Panc1 (cell line): ENCODE results near the gene SMPX. TPM values are rescaled to one million over a fixed set of nuclear protein-coding genes. Genes with fewer than 3 reads are reported as not detected.

Experiments
- ATAC-seq: fragments of 200-7000 bp; cut with Tn5 transposase; 2 replicates; pipeline ENCODE4 v1.9.1; 2020; ENCODE audit warnings: mild to moderate bottlenecking, moderate library complexity
- BruUV-seq: library from RNA; stranded (reverse); fragments of 400-500 nt; replicated peaks from 2 replicates; lab custom pipeline; 2021; lab: Mats Ljungman, UMichigan
- CTCF ChIA-PET: fragments of 300-600 bp; sonication (Branson Sonifier 250); formaldehyde crosslinking; loops from one replicate; lab custom pipeline; 2022; ENCODE audit warnings: antibody characterized with exemption; lab: Charles Lee
- POLR2A ChIA-PET: fragments of 300-600 bp; sonication (Branson Sonifier 250); formaldehyde crosslinking; loops from one replicate; lab custom pipeline; 2022; ENCODE audit warnings: antibody characterized with exemption; lab: Charles Lee
- DNase-seq: peaks from one replicate; pipeline ENCODE4 v3.0.0-alpha.2; 2010; ENCODE audit warnings: low read depth, low spot score
- H3K27ac ChIP-seq: 2 replicates; pipeline ENCODE4 v1.5.1; 2011; ENCODE audit warnings: mild to moderate bottlenecking, low read length, inconsistent platforms
- H3K27me3 ChIP-seq: fragments of 200-500 bp; sonication (Bioruptor generic); 2 replicates; pipeline ENCODE4 v1.6.0; 2014; ENCODE audit warnings: low read length, inconsistent platforms; ENCODE audit not compliant: control insufficient read depth, insufficient read depth
- H3K36me3 ChIP-seq: fragments of 200-500 bp; sonication (Bioruptor generic); 2 replicates; pipeline ENCODE4 v1.5.1; 2014; ENCODE audit warnings: inconsistent platforms, mild to moderate bottlenecking, low read length, moderate library complexity; ENCODE audit not compliant: control insufficient read depth, insufficient read depth
- H3K4me1 ChIP-seq: 2 replicates; pipeline ENCODE4 v1.5.1; 2011; ENCODE audit warnings: inconsistent platforms, mild to moderate bottlenecking, low read length, moderate library complexity; ENCODE audit not compliant: control insufficient read depth, insufficient read depth
- H3K4me3 ChIP-seq, 2 experiments: 2 replicates each; pipeline ENCODE4 v1.5.1; 2011 to 2012; ENCODE audit warnings: low read depth in 2 of 2, low read length in 2 of 2, mild to moderate bottlenecking in 2 of 2, inconsistent platforms in 1 of 2, moderate library complexity in 1 of 2
- H3K9me3 ChIP-seq: fragments of 200-500 bp; sonication (Bioruptor generic); 2 replicates; pipeline ENCODE4 v1.5.1; 2014; ENCODE audit warnings: low read depth, mild to moderate bottlenecking, inconsistent platforms, low read length, moderate library complexity; ENCODE audit not compliant: control insufficient read depth, insufficient read depth
- POLR2AphosphoS5 ChIP-seq: IDR thresholded peaks from 2 replicates; pipeline ENCODE4 v1.6.1; 2012; ENCODE audit warnings: mild to moderate bottlenecking, low read depth, low read length, moderate library complexity
- SIN3A ChIP-seq: IDR thresholded peaks from 2 replicates; pipeline ENCODE4 v1.6.1; 2012; ENCODE audit warnings: low read depth, mild to moderate bottlenecking, low read length, moderate library complexity, borderline replicate concordance; ENCODE audit not compliant: insufficient read depth
- TCF7L2 ChIP-seq: IDR thresholded peaks from 2 replicates; pipeline ENCODE4 v1.6.1; 2011; ENCODE audit warnings: mild to moderate bottlenecking, low read depth, low read length, inconsistent platforms
- in situ Hi-C: cut with HindIII; loops from 2 replicates; pipeline ENCODE4 v1.10.0; 2016; ENCODE audit warnings: low sequenced_read_pairs, low pct_unique_long_range_greater_than_20kb
- intact Hi-C: fragments of 100-400 bp; cut with micrococcal nuclease; formaldehyde crosslinking; loops from one replicate; pipeline ENCODE4 v1.10.0; 2022; ENCODE audit not compliant: unreplicated experiment
- total RNA-seq: library from RNA; stranded (reverse); gene quantifications from one replicate; pipeline ENCODE4 v1.2.1, GENCODE V29; 2021; ENCODE audit not compliant: unreplicated experiment
- TF ChIP-seq, protein P1 (sequence below): fragments of 450-650 bp; IDR thresholded peaks from 2 replicates; pipeline ENCODE4 v1.5.1; 2017; ENCODE audit warnings: mild to moderate bottlenecking
- TF ChIP-seq, protein P2 (sequence below), 2 experiments: IDR thresholded peaks; 2 replicates each; pipeline ENCODE4 v1.6.1; 2011 to 2012; ENCODE audit warnings: low read depth in 2 of 2, control low read depth in 1 of 2, low read length in 1 of 2, mild to moderate bottlenecking in 1 of 2, moderate library complexity in 1 of 2; ENCODE audit not compliant: insufficient read depth in 1 of 2

SMPX gene
- total RNA-seq, 1 experiment from 2014 or later, result not detected

DNA sequence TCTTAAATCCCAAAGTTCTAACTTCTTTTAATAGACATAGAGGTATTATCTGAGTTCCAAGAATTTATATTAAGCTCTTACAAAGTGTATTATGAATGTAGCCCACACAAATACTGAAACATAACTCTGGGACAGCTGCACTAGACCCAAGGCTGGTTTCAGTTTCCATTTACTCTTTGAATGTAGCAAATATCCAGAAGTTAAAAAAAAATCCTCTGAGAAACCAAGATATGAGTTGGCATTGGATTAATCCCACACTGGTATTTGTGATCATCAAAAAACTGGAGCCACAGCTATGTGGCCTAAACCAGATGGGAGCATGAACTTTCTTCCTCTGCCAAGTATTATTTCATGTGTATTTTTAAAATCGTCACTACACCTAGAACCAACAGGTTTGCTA is 23.6 kb upstream of the SMPX start:
- Histone ChIP-seq H3K4me1 (no peaks in the 10 kb centered on the region), H3K36me3 (no peaks in the 10 kb centered on the region), H3K4me3 (no peak overlapping the region), H3K9me3 (no peaks in the 10 kb centered on the region), H3K27me3 (no peaks in the 10 kb centered on the region), H3K27ac (no peak overlapping the region)
- intact Hi-C loops, result no loop called here
- BruUV-seq, result no TSS peak
- in situ Hi-C loops, result no loop called here
- DNase-seq (no peak), ATAC-seq (no peak)
- TF ChIP-seq, protein P1, sequence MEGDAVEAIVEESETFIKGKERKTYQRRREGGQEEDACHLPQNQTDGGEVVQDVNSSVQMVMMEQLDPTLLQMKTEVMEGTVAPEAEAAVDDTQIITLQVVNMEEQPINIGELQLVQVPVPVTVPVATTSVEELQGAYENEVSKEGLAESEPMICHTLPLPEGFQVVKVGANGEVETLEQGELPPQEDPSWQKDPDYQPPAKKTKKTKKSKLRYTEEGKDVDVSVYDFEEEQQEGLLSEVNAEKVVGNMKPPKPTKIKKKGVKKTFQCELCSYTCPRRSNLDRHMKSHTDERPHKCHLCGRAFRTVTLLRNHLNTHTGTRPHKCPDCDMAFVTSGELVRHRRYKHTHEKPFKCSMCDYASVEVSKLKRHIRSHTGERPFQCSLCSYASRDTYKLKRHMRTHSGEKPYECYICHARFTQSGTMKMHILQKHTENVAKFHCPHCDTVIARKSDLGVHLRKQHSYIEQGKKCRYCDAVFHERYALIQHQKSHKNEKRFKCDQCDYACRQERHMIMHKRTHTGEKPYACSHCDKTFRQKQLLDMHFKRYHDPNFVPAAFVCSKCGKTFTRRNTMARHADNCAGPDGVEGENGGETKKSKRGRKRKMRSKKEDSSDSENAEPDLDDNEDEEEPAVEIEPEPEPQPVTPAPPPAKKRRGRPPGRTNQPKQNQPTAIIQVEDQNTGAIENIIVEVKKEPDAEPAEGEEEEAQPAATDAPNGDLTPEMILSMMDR, result no peak
- TF ChIP-seq TCF7L2 (no peak), POLR2AphosphoS5 (no peak), SIN3A (no peak)
- TF ChIP-seq, protein P2, sequence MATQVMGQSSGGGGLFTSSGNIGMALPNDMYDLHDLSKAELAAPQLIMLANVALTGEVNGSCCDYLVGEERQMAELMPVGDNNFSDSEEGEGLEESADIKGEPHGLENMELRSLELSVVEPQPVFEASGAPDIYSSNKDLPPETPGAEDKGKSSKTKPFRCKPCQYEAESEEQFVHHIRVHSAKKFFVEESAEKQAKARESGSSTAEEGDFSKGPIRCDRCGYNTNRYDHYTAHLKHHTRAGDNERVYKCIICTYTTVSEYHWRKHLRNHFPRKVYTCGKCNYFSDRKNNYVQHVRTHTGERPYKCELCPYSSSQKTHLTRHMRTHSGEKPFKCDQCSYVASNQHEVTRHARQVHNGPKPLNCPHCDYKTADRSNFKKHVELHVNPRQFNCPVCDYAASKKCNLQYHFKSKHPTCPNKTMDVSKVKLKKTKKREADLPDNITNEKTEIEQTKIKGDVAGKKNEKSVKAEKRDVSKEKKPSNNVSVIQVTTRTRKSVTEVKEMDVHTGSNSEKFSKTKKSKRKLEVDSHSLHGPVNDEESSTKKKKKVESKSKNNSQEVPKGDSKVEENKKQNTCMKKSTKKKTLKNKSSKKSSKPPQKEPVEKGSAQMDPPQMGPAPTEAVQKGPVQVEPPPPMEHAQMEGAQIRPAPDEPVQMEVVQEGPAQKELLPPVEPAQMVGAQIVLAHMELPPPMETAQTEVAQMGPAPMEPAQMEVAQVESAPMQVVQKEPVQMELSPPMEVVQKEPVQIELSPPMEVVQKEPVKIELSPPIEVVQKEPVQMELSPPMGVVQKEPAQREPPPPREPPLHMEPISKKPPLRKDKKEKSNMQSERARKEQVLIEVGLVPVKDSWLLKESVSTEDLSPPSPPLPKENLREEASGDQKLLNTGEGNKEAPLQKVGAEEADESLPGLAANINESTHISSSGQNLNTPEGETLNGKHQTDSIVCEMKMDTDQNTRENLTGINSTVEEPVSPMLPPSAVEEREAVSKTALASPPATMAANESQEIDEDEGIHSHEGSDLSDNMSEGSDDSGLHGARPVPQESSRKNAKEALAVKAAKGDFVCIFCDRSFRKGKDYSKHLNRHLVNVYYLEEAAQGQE (IDR thresholded peaks at IDR 0.05; ENCODE audit: insufficient read depth in 1 of 2, low read depth in 2 of 2, low read length in 1 of 2), result no peak
- ChIA-PET CTCF (no interaction called here), POLR2A (interaction anchor here (0.5 kb wide), 1 partner anchor 89 kb away, joined by 5 read pairs; no protein-coding TSS in a partner anchor)

DNA sequence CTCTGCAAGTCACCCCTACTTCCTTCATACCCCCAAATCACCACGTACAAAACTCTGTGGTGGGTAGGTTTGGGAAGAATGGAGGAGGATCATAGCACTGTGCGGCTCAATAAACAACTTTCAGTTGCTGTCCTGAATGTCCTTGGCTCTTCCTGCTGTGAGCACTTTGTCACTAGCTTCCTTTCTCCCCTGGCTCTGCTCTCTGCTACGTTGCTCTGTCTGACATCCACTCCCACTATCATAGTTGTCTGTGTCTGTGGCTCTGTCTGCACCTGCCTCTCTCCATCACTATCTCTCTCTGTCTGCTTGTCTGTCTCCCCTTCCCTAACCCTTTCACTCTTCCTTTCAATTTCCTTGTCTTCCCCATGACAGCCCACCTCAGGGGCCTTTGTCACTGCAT is 21.2 kb upstream of the SMPX start:
- Histone ChIP-seq H3K4me3 (no peak overlapping the region), H3K27ac (no peak overlapping the region), H3K36me3 (no peaks in the 10 kb centered on the region), H3K9me3 (no peaks in the 10 kb centered on the region), H3K27me3 (no peaks in the 10 kb centered on the region), H3K4me1 (no peaks in the 10 kb centered on the region)
- DNase-seq (no peak), ATAC-seq (no peak)
- intact Hi-C loops, result no loop called here
- ChIA-PET CTCF (no interaction called here), POLR2A (no interaction called here)
- in situ Hi-C loops, result no loop called here
- no peak for TF ChIP-seq TCF7L2
- no peak for TF ChIP-seq SIN3A
- TF ChIP-seq POLR2AphosphoS5, result no peak
- TF ChIP-seq, protein P1, result no peak
- TF ChIP-seq, protein P2 (IDR thresholded peaks at IDR 0.05; ENCODE audit: insufficient read depth in 1 of 2, low read depth in 2 of 2, low read length in 1 of 2), result no peak
- no TSS peak for BruUV-seq
